ENCODE data around the gene NOP16. TPM values are rescaled to one million over a fixed set of nuclear protein-coding genes. Genes with fewer than 3 reads are reported as not detected.

The NOP16 gene
- total and polyA plus RNA-seq, 2 of the 13 experiments (the other 11 are each of a cell fraction or from before 2014, with no cell fraction given): 43.3 to 48.4 TPM

- TF ChIP-seq AFF4 (CRISPR knock-in tag; IDR thresholded peaks at IDR 0.05) (no peak), HOXA5 (CRISPR knock-in tag; IDR thresholded peaks at IDR 0.05) (peak; percentile 67; the same call in 1 of the 2 replicates), STAT5B (CRISPR knock-in tag; IDR thresholded peaks at IDR 0.05) (no peak), PRMT3 (CRISPR knock-in tag; IDR thresholded peaks at IDR 0.05; ENCODE audit: borderline replicate concordance, low read depth) (peak; percentile 25; the same call in 1 of the 2 replicates), IRF1 (CRISPR knock-in tag; IDR thresholded peaks at IDR 0.05; ENCODE audit: low read depth) (no peak), ZNF207 (IDR thresholded peaks at IDR 0.05; ENCODE audit: borderline replicate concordance) (no peak), ZBTB37 (CRISPR knock-in tag; IDR thresholded peaks at IDR 0.05) (no peak), SOX13 (IDR thresholded peaks at IDR 0.05) (no peak), SOX13 (CRISPR knock-in tag; conservative IDR thresholded peaks at IDR 0.05 in 1 of 2, IDR thresholded peaks at IDR 0.05 in 1 of 2) (no peak), PLSCR1 (CRISPR knock-in tag; IDR thresholded peaks at IDR 0.05; ENCODE audit: borderline replicate concordance) (no peak), ZNF333 (CRISPR knock-in tag; IDR thresholded peaks at IDR 0.05; ENCODE audit: borderline replicate concordance) (no peak), TOE1 (CRISPR knock-in tag; IDR thresholded peaks at IDR 0.05) (peak; percentile 73; the same call in 1 of the 2 replicates), ZNF20 (CRISPR knock-in tag; IDR thresholded peaks at IDR 0.05) (no peak), ZNF512 (CRISPR knock-in tag; IDR thresholded peaks at IDR 0.05) (no peak), TFDP2 (CRISPR knock-in tag; IDR thresholded peaks at IDR 0.05) (peak; percentile 74), KLF9 (CRISPR knock-in tag; IDR thresholded peaks at IDR 0.05; ENCODE audit: low read depth) (no peak)
Measured at GRCh38 chr5:176415952-176416924, 27.8 kb upstream of the NOP16 start, which contains the start of gene CLTB (continued).
